Subcutaneous adipose tissue (tissue), 4 donors: ENCODE results near the gene ZNF615. TPM values are rescaled to one million over a fixed set of nuclear protein-coding genes. Genes with fewer than 3 reads are reported as not detected.

Experiments
- CTCF ChIP-seq: fragments of 450-650 bp; IDR thresholded peaks from one replicate; pipeline ENCODE4 v1.5.1; 2016; ENCODE audit warnings: low read depth, mild to moderate bottlenecking, control low read depth, antibody characterized with exemption, moderate library complexity
- total RNA-seq, 4 donors: library from RNA; depleted of rRNA; stranded (reverse); fragments of >200 nt; gene quantifications; one replicate each; pipeline ENCODE4 v1.1.0, GENCODE V29; 2016

The ZNF615 gene
- total RNA-seq, 4 donors from 2014 or later = 12.2 to 17.9 (median 14.9) TPM

DNA sequence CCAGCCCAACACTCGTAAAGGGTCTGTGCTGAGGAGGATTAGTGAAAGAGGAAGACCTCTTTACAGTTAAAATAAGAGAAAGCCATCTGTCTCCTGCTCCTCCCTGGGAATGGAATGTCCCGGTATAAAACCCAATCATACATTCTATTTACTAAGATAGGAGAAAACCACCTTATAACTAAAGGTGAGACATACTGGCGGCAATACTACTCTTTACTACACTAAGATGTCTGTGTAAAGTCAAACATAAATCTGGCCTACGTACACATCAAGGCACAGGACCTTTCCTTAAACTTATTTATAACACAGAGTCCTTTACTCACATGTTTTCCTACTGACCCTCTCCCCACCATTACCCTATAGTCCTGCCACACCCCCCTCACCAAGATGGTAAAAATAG is 24.6 kb downstream of the ZNF615 start:
- TF ChIP-seq CTCF = no peak

DNA sequence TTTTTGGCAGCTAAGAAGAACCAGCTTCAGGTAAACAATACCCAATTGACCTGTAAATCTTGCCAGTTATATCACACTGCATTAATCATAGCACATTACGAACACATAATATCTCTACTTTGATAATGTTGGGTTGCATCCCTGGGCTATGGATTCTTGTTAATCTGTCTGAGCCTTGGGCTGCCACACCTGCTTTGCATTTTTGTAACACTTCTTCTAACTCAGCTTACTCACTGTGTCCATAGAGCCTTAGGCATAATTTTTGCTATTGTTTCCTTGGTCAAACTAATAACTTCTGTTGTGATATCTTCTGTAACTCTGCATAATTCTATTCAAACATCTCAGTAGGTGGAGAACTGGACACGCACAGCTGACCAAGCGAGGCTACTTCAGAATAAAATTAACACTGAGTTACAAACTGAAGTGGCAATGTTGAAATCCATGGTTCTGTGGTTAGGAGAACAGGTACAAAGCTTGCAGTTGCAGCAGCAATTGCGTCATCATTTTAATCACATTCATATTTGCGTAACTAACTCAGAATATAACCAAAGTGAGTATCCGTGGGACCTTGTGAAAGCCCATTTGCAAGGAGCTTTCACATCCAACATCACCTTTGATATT is 27.8 kb downstream of the ZNF615 start:
- TF ChIP-seq CTCF = no peak

DNA sequence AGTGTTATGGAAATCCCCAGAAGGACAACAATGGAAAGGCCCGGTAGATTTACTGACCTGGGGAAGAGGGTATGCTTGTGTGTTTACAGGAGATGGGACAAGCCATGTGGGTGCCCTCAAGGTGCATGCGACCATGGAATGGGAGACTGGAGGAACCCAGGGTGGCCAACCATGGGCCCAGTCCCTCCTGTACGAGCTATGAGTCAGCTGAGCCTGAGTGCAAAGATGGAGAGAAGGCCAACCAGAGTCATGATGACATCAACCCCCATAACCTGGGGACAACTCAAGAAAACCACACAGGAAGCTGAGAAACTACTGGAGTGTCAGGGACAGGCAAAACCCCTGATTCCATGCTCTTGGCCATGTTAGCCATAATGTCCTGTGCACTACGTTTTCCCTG is 29.1 kb downstream of the ZNF615 start:
- TF ChIP-seq CTCF = no peak

GRCh38 chr19:51977346-51977745 is 30.7 kb downstream of the ZNF615 start:
- TF ChIP-seq CTCF = no peak

- no peak for TF ChIP-seq CTCF
Measured at GRCh38 chr19:51976852-51977251, 31.2 kb downstream of the ZNF615 start.

DNA sequence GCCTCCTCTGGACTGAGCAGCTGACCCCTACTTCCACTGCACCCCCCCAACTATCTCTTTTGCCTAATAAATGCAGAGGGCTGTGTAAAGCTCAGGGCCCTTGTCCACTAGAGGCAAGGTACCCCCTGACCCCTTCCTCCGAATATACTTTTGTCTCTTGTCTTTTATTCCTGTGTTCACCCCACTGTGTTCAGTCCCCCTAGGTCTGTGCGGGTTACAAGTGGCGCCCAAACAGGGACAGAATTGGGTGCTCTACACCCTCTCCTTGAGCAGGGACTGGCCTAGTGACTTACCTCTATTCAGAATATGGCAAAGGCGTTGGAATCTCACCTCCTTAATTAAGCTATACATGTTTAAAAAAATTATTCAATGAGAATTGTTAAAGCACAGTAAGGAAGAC is 36.4 kb downstream of the ZNF615 start:
- TF ChIP-seq CTCF = no peak

- TF ChIP-seq CTCF = no peak
Measured at GRCh38 chr19:51970718-51971117, 37.3 kb downstream of the ZNF615 start.
